PC-9 (cell line): ENCODE measurements around the gene GOLGA6L9. TPM values are rescaled to one million over a fixed set of nuclear protein-coding genes. Genes with fewer than 3 reads are reported as not detected.
"Not testable (repeated sequence)": the region's sequence is repeated elsewhere in the genome, so short reads cannot be mapped to it uniquely, and the experiment has no call there.

Source experiments
- BruUV-seq: library from RNA; stranded (reverse); fragments of 400-500 nt; replicated peaks from 2 replicates; lab custom pipeline; 2021; lab: Mats Ljungman, UMichigan
- CTCF ChIA-PET: fragments of 300-600 bp; sonication (Branson Sonifier 250); formaldehyde crosslinking; loops from one replicate; lab custom pipeline; 2022; ENCODE audit warnings: antibody characterized with exemption; lab: Charles Lee
- POLR2A ChIA-PET: fragments of 300-600 bp; sonication (Branson Sonifier 250); formaldehyde crosslinking; loops from one replicate; lab custom pipeline; 2022; ENCODE audit warnings: antibody characterized with exemption; ENCODE audit not compliant: unreplicated experiment; lab: Charles Lee
- DNase-seq, 2 experiments: peaks; one replicate each; pipeline versions ENCODE4 v3.0.0 to v3.0.0-alpha.2; 2015 to 2022; ENCODE audit warnings: mixed read lengths in 1 of 2
- H2AFZ ChIP-seq: fragments of 200-600 bp; sonication (generic); 2 replicates; pipeline ENCODE4 v1.8.1; 2017; ENCODE audit warnings: antibody characterized with exemption
- H3F3A ChIP-seq: fragments of 200-600 bp; sonication (generic); 2 replicates; pipeline ENCODE4 v1.8.1; 2017; ENCODE audit warnings: antibody characterized with exemption, mild to moderate bottlenecking, low read depth; ENCODE audit not compliant: insufficient read depth
- H3K27ac ChIP-seq: fragments of 200-600 bp; sonication (generic); 2 replicates; pipeline ENCODE4 v1.6.1; 2016; ENCODE audit warnings: mixed run types
- H3K27me3 ChIP-seq: fragments of 200-600 bp; sonication (generic); 2 replicates; pipeline ENCODE4 v1.6.1; 2016; ENCODE audit warnings: low read depth, mixed run types; ENCODE audit not compliant: insufficient read depth
- H3K36me3 ChIP-seq: fragments of 200-600 bp; sonication (generic); 2 replicates; pipeline ENCODE4 v1.6.1; 2016; ENCODE audit warnings: low read depth, mixed run types
- H3K4me1 ChIP-seq: fragments of 200-600 bp; sonication (generic); replicated peaks from 2 replicates; pipeline ENCODE4 v1.6.1; 2016; ENCODE audit warnings: mixed run types; ENCODE audit not compliant: insufficient read depth
- H3K4me2 ChIP-seq: fragments of 200-600 bp; sonication (generic); 2 replicates; pipeline ENCODE4 v1.6.1; 2017; ENCODE audit warnings: mixed run types
- H3K4me3 ChIP-seq: fragments of 200-600 bp; sonication (generic); 2 replicates; pipeline ENCODE4 v1.6.1; 2016; ENCODE audit warnings: mixed run types
- H3K79me2 ChIP-seq: fragments of 200-600 bp; sonication (generic); 2 replicates; pipeline ENCODE4 v1.6.1; 2017; ENCODE audit warnings: low read depth, mixed run types
- H3K9me2 ChIP-seq: fragments of 200-600 bp; sonication (generic); 2 replicates; pipeline ENCODE4 v1.8.1; 2017; ENCODE audit warnings: mild to moderate bottlenecking; ENCODE audit not compliant: insufficient read depth
- H3K9me3 ChIP-seq: fragments of 200-600 bp; sonication (generic); 2 replicates; pipeline ENCODE4 v1.8.1; 2016; ENCODE audit warnings: low read depth; ENCODE audit not compliant: insufficient read depth
- H4K20me1 ChIP-seq: fragments of 200-600 bp; sonication (generic); 2 replicates; pipeline ENCODE4 v1.8.1; 2017; ENCODE audit not compliant: insufficient read depth
- intact Hi-C: fragments of 100-400 bp; cut with micrococcal nuclease; formaldehyde crosslinking; loops from one replicate; pipeline ENCODE4 v1.10.0; 2022; ENCODE audit not compliant: unreplicated experiment
- total RNA-seq: library from RNA; stranded (reverse); gene quantifications from 2 replicates; pipeline ENCODE4 v1.2.3, GENCODE V29; 2021

The GOLGA6L9 gene
- total RNA-seq, 1 experiment from 2014 or later, result 3.8 TPM

DNA sequence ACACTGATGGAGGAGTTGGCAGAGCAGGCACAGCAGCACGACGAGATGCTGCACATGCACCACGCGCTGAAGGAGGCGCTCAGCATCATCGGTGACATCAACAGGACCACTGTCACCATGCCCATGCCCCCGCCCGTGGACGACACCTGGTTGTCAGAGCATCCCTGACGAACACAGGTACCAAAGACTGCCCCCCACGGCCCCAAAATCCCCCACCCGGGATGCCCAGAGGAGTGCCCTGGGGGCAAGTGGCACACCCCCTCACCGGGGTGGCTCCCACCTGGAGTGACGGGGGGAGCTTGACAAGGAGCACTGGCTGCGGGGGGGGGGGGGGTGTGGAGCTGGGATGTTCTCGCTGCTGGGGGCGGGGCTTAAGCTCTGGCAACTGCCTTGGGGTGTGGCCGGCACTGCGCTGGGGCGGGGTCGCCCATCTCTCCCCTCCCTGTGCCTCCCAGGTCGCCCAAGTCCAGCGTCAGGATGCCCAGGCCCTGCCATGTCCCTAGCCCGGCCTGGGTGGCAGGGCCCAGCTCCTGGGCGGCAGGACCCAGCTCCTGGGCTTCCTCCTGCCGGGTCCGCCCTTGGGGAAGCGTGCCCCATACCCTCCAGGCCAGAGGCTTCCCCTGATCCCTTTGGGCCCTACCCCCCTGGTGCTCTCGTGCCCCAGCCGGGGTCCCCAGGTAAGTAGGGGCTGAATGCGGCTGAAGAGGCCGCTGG is 42.8 kb downstream of the GOLGA6L9 start:
- H3K4me1 ChIP-seq, H3K36me3 ChIP-seq, DNase-seq, intact Hi-C loops, POLR2A ChIA-PET, H3K27me3 ChIP-seq, BruUV-seq, H3K4me2 ChIP-seq, H3K9me3 ChIP-seq, H3K9me2 ChIP-seq, H3K4me3 ChIP-seq, H3F3A ChIP-seq, H2AFZ ChIP-seq, H4K20me1 ChIP-seq, H3K27ac ChIP-seq, H3K79me2 ChIP-seq, CTCF ChIA-PET: not testable (repeated sequence)

DNA sequence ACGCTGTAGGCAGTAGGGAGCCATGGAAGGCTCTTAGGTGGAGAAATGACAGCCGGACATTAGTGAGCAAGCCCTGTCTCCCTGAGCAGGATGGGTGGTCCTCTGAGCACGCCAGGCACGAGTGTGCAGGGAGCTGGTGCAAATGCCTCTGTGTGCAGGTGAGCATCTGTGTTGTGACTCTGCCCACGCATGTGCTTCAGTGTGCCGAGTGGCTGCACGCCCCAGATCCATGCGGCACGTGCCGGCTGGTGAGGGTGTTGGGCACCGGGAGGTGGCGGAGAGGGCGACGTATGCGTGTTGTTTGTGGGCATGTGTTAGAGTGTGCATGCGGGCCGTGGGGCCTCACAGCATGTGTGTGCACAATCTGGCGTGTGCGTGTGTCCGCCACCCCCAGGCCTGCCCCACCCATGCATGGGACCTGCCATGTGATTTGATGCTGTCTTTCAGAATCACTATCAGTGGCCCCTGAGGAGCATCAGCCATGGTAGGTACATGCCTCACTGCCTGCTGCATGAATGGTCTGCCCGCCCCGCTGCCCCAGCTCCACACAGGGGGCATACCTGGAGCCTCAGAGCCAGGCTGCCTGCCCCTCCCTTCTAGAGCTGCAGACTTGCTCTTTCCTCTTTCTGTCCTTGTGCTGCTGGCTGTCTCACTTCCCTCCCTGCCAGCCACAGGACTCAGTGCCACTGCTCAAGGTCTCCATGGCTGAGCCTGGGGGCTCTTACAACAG is 45.1 kb downstream of the GOLGA6L9 start:
- H3K27me3 ChIP-seq, DNase-seq, H3K4me1 ChIP-seq, H3F3A ChIP-seq, H3K27ac ChIP-seq, POLR2A ChIA-PET, H2AFZ ChIP-seq, BruUV-seq, CTCF ChIA-PET, H3K4me3 ChIP-seq, intact Hi-C loops, H3K9me3 ChIP-seq, H3K36me3 ChIP-seq, H4K20me1 ChIP-seq, H3K79me2 ChIP-seq, H3K4me2 ChIP-seq, H3K9me2 ChIP-seq: not testable (repeated sequence)

DNA sequence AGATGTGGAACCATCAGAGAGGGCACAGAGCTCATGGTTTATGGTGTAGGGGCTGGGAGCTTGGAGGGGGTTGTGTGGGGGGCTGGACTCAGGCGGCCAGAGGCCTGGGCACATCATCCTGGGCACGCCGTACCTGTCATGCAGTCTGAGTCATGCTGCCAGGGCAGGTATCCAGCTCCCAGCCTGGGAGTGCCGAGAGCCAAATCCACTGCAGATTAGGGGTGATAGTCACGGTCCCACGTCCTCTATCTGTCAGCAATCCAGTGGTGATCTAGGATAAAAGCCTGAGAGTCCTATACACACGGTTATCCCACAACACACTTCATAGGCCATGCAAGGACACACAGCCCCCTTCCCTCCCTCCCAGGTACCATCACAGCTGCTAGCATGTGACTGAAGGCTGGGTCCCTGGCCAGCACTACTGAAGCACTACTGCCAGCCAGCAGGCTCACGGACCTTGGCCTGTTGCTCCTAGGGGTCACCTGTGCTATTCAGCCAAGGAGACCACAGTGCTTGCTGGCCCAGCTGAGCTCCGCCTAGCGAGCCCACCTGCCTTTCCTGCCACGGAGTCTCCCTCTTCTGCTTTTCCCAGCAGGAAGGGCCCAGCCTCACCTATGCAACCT is 45.8 kb downstream of the GOLGA6L9 start:
- H3K27me3 ChIP-seq, H4K20me1 ChIP-seq, H3K79me2 ChIP-seq, intact Hi-C loops, H3K4me3 ChIP-seq, CTCF ChIA-PET, DNase-seq, H3F3A ChIP-seq, BruUV-seq, POLR2A ChIA-PET, H3K4me2 ChIP-seq, H3K27ac ChIP-seq, H3K4me1 ChIP-seq, H3K9me3 ChIP-seq, H3K36me3 ChIP-seq, H3K9me2 ChIP-seq, H2AFZ ChIP-seq: not testable (repeated sequence)

DNA sequence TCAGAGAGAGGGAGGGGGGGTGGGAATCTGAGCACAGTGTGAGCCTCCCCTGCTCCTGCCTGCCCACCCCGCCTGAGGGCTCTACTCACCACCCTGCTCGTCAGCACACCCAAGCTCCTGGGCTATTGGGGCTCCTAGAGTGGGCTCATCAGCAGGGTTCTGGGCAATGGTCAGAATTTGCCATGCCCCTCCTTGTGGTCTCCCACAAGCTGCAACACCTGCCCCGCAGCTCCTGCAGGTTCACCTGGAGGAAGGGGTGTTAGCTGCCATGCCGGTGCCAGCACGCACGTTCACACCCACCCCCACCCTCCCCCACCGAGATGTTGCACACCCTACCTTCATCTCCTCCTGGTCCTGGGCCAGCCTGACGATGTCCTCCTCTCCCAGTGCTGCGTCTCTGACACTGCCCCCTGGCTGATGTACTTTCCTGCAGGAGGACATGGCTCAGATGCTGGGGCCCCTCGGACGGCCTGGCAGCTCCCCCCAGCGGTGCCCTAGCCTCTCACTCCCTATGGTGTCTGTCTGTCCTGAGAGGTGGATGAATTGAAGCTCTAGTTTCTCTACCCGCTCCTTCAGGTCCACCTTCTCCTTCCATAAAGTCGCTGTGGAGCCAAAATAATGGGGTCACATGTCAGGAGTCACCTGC is 47.2 kb downstream of the GOLGA6L9 start:
- H3K27me3 ChIP-seq, H3K27ac ChIP-seq, BruUV-seq, H3F3A ChIP-seq, H3K9me3 ChIP-seq, DNase-seq, H3K9me2 ChIP-seq, H4K20me1 ChIP-seq, H3K4me2 ChIP-seq, H3K79me2 ChIP-seq, CTCF ChIA-PET, H3K36me3 ChIP-seq, H3K4me3 ChIP-seq, H2AFZ ChIP-seq, intact Hi-C loops, POLR2A ChIA-PET, H3K4me1 ChIP-seq: not testable (repeated sequence)

DNA sequence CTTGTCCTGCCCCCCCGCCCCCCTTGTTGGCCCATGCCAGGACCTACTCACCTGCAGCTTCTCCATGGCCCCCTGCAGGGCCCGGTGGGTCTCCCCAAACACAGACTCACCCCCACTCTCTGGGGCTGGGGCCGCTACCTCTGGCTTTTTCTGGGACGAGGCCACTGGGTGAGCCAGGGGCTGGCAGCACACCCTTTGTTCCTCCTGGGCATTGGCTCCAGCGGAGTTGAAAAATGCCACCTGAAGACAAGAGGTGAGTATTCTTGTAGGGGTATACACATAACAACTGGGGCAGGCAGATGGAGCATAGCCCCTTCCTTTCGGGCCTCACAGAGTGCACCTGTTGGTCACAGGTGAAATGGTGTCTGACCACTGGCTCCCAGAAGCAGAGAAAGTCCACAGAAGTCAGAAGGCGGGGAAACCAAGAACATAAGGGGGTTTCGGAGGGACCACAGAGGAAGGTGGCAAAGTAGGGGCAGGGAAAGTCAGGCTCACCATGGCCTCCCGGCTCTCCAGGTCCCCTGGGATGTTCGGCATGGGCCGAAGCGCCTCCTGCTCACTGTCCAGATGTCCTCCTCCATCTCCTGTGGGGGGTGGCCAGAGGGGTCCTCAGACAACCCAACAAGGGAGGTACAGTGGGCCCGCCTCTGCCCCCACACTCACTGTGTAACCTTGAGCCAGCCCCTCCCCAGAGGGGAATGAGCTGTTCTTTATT is 47.9 kb downstream of the GOLGA6L9 start:
- H3K4me3 ChIP-seq, H2AFZ ChIP-seq, H3K27me3 ChIP-seq, H3F3A ChIP-seq, POLR2A ChIA-PET, H3K9me3 ChIP-seq, H3K36me3 ChIP-seq, CTCF ChIA-PET, DNase-seq, H3K79me2 ChIP-seq, H3K9me2 ChIP-seq, H4K20me1 ChIP-seq, H3K27ac ChIP-seq, H3K4me1 ChIP-seq, intact Hi-C loops, BruUV-seq, H3K4me2 ChIP-seq: not testable (repeated sequence)
